Pons (tissue), 1 donor: ENCODE results near the gene PHKA2.
A peak's percentile ranks its signal among the peaks of the same experiment; 100 is the strongest.

Experiments
- DNase-seq: peaks from one replicate; pipeline ENCODE4 v3.0.0-alpha.2; 2016; ENCODE audit warnings: low spot score

The PHKA2 gene

DNA sequence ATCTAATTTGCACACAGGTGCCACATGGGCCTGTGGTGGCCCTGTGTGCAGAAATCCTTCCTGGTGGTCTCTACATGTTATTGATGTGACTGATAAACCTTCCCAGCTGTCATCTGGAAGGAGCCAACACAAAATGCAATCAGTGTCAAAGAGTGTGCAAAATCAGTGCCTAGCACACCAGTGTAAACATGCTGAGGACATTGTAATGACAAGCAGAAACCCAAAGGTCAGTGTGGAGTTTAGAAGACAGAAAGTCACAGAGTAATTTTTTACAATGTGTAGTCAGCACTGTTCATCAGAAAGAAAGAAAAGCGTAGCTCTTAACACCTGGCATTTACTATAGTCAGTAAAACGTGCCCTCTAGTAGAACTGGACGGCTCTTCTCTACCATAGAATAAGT lies 50.3 kb downstream of the PHKA2 start:
- DNase-seq: no peak

DNA sequence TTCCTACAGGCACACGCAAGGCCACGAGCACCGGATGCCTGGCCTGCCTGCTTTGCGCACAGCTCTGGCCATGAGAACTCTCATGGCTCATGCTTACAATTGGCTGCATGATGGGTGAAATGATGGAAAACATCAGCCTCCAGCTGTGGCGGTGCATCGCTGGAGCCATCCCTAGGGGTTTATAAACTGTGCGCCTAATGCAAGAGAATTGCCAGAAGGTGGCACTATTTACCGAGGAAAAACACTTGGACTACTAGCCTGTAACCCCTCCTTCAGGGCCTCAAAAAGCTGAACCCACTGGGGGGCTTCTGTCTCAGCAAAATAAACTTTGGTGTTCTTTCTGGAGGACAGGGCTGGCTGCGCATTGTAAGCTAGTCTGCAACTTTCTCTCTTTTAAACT lies 51.9 kb downstream of the PHKA2 start:
- DNase-seq: peak; percentile 30

DNA sequence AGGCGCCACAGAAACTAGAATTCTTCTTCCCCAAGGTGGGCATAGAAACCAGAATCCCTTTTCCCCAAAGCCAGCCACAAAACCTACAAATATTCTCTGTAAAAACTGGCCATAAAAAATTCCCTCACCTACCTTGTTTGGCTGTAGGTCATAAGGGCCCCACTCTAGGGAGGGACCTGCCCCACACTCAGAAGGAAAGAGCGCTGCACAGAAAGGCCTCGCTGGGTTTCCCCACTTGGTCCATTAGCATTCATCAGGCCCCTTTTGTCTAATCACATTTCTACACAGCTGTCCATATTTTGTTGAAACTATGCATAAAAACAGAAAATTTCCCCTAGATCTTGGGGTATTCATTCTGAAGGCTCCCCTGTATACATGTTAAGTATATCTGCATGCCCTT lies 54.1 kb downstream of the PHKA2 start:
- no peak for DNase-seq

DNA sequence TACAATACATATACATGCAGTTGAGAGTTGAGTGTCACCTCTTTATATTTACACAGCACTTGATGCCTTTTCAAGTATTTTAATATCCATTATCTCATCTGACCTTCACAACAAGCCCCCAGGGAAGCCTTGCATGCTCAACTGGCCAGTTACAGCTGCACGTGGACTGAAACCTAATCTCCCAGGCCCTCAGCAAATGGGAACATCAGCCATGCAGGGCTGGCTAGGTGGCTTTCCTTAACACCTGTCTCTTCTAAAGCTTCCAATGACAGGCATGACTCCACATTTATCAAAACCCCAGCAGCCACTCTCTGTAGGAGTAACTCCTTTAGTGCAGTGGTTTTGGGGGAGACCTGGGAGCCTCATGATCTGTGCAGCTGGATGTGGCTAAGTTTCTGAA lies 56.4 kb downstream of the PHKA2 start:
- no peak for DNase-seq

DNA sequence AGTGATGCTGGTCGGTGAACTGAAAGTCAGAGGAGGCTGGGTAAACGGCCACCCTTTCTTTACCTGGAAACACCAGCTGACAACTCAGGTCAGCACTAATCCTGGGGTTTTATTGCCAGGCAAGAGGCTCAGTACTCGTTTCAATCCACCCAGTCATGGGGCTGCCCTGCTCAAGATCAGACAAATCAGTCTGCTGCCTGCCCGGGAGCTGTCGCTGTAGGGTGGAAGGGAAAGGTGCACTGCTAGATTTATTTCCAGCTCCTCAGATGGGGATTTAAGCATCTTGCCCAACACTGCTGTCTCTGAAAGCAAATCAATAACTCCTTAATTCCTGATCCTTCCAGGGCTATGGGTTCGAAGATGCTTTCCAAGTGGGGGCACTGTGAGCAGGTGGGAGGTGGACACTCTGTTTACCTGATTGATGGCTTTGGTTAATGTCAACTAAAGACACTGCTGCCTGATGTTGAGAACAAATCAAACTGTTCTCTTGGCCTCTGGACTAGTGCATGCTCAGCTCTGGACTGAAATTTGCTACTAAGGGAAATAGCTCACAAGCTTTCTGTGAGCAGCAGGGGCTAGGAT lies 59.3 kb downstream of the PHKA2 start:
- no peak for DNase-seq

DNA sequence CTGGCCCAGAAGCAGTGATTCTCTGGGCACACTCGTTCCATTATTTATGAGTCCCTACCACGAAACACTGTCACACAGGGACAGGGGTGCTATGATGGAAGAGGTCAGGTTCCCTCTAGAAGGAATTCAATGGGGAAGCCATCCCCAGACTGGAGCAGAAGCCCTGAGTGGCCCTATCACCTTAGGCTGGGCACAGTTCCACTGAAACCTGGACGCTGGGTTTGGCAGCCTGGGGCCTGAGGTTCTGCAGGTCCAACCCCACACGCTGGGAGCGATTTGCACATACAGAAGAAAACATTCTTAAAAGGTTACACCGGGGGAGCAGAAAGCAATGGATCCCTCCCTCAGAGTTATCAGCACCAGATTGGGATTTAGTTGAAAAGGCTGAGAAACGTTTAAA lies 63.3 kb downstream of the PHKA2 start:
- DNase-seq: no peak

DNA sequence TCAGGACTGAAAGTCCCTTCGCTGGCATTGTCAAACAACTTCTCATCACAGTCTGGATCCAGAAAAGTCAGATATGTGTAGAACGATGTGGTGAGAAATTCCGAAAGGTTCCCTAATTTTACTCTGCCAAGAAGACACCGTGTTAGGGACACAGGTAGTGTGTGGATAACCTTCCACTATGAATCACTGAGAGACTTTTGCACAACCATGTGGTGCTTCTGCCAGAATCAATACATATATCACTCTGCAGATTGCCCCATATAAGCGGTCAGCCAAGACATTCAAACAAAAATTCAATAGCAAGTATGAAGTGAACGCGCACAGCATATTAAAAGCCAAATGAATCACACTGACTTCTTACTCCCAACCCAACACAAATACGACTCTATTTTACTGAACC lies 63.8 kb downstream of the PHKA2 start:
- no peak for DNase-seq

DNA sequence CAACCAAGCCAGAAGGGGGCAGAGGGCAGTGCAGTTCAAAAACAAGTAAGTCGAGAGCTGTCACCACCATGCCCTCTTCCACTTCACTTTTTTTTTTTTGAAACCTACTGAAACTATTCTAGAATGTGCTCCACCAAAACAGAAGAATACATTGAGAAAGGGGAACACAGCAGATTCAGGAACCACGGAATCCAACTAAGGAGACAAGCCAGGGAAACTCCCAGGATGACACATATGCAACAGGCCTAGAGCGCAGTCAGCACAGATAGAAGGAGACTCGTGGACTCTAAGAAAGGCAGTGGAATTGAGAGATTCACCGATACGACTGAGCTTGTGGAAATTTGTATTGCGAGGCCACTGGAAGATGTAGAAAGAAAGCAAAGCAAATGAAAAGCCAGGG lies 66.1 kb downstream of the PHKA2 start:
- DNase-seq: no peak

DNA sequence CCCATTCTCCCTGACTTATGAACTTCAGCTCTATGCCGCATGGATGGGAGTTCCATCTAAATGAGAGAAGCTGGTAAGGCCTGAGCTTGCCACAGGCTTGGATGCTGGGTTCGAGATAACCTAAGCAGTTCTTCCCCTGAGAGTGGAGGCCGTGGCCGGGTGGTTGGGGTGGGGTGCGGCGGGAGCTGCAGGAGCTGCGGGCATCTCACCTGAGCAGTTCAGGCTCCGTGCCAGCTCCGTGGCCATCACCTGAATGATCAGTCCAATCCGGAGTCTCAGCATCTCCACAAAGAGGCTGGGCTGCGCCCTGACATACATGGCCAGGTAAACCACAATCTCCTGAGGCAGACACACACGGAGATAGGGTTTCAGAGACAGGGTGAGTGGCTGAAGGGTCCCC lies 77.6 kb downstream of the PHKA2 start:
- DNase-seq: no peak

DNA sequence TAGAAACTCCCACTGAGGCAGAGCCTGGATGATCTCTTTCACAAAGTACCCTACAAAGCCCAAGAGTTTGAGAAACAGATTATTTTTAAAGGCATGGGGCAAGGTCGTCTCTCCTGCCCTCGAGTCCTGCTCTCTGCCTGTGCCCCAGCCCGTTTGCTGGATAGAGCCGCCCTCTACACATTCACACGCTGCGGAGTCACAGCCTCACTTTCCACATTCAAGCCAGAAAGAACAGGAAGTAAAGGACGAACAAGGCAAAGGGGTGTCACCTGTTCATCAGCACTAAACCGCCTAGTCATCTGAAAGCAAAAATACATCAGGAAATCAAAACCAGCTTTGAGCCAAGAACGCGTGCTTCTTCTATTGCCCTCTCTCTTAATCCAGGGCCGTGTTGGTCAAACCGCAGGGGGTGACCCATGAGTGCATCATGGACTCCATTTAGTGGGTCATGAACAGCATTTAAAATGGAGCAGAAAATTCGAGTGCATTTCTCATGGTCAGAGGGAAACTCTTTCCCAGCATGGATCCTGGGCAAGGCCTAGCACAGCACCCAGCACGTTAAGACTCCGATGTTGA lies 83.4 kb downstream of the PHKA2 start:
- DNase-seq: no peak

DNA sequence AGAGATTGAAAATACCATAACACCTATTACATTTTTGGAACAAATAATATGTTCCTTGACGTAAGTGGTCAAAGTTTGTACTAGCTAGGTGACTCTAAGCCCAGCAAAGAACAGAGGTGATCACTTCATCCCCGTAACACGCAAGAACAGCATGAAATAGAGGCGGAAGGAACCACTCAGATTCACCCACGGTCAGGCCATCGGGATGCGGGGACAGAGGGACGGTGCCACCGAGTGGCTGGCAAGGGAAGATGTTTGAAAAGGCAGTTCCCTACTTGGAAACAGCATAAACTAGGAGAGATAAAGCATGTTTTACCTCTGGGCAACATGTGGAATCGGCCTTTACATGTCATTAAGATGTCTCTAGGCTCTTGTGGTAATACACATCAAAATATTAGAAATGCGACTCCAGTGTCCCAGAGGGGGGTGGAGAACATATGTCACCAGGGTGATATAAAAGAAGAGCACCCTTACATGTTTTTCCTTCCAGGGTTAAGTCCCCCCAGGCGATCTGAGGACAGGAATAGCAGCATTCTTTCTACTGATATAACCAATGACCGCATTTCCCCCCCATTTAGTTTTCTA lies 84.0 kb downstream of the PHKA2 start:
- DNase-seq: peak; percentile 32

DNA sequence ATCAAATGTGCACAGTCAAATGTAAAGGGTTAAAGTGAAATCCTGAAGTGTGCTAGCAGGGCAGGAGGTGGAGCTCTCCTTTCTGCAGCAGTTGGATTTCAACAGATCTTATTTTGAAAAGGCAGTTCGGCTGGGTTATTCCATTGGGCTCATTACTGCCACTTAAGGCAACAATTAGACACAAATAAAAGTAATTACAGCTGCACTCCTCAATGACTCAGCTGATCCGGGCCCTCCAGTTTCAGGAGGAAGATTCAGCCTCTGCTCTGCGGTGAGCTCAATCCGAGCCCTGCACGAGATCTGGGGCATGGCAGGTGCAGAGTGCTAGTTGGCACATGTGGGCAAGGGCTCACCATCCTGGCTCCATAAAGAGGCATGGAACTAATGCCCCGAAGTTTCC lies 85.4 kb downstream of the PHKA2 start:
- no peak for DNase-seq

DNA sequence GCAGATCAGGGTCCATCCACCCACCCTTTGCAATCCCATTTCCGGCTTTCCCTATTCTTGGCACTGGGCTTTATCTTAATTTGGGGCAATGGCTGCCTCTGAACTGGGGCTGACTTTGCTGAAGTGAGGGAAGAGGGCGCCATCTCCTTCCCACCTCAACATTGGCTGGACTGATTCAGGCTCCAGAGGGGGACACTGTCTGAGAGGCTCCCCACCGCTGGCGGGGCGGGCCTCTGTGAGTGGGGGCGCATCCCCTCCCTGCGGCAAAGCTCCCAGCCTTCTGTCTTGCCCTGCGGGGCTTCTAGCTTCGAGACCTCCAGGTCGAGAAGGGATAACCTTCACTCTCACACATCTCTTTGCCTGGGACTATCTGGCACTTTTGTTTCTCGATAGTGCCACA lies 85.8 kb downstream of the PHKA2 start:
- DNase-seq: no peak

DNA sequence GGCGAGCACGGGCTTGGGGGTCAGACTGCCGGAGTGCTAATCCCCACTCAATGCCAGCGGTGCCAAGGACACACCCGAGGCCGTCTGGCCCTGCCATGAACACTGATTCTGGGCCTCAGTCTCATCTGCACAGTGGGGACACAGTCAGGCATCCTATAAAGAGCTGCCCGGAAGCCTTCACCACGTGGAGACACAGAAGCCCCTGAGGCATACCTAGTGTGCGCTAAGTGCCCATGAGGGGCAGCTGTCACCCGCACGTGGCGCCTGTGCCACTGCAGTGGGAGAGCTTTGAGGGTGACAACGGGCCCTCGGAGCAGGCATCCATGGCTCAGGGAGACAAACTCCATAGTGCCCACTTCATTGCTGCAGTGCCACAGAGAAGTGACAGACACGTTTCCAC lies 86.3 kb downstream of the PHKA2 start:
- DNase-seq: no peak

DNA sequence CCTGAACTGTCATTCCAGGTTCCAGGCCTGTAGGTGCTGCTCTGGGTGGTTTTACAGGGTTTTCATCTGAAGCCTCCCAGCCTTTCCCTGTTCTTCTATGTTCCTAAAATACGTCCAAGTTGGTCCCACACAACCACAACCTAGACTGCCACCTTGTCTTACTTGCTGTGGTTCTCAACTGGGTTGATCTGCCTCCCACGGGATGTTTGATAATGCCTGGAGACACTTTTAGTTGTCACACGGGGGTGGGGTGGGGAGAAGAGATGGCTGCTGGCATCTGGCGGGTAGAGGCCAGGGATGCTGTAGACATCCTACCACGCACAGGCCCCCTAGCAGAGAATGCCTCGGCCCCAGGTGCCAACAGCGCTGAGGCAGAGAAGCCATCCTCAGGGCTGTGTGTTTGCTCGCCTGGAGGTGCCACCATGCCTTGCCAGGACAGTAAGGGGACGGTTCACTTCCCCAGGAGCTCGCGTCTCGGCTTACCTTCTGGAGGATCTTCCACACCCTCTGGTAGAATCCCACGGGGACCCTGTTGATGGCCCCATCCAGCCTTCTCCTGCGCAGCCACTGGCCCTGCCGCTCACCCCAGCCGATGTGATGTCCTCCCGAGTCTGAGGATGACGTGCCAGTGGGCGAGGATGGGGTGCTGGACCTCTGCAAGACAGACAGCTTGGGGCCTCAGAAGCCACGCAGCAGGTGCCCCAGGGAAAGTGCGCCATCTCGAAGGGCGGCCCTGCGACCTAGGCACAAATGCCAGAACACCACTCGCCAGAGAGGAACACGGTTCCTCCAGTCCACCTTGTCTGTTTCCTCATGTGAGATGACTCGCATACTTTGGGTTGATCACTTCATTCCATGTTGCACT lies 87.0 kb downstream of the PHKA2 start:
- no peak for DNase-seq

DNA sequence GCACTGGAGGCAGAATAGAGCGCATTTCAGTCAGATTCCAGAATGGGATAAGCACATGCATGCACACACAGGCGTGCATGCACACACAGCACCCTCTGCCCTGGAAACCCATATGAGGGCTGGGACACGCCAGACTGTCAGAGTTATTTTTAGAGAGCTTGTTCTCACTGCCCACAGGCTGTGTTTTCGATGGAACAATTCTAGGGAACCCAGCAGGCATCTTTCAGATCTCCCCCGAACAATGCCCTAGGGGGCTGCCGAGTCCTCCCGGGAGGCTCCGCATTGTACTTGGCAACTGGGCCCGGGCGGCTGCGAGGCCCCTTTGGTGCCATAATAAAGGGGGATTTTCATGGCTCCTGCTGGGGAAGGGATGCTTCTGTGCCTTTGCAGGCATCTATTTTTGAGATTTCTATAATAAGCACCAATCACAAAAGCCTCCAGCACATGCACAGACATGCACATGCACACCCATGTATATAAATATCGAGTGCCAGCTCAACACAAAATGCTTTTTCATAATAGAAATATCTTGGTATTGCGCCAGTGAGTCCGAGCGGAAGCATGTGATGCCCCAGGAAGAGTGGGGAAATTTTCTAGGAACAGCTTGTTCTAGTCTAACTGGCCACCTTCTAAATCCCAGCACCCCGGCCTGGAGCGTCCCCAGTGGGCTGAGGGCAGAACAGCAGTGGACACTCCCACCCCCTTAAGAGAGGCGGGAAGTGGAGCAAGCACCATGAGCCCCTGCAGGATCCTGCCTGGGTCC lies 88.5 kb downstream of the PHKA2 start:
- no peak for DNase-seq

DNA sequence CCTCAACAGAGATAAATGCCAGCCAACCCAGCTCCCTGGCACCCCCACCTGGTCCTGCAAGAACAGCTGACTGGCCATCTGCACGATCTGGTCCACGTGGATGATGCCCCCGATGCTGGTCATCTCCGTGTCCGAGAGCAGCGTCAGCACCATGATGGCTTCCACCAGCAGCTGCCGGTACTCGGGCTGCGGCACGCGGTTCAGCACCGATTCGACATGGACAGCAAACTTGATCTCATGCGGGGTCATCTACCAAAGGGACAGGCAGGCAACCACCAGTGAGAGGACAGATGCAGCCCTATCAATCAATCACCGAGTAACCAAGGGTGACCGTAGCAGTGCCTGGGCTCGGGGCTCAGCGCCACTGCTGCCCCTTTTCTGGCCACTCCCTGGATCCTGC lies 89.8 kb downstream of the PHKA2 start:
- DNase-seq: no peak

DNA sequence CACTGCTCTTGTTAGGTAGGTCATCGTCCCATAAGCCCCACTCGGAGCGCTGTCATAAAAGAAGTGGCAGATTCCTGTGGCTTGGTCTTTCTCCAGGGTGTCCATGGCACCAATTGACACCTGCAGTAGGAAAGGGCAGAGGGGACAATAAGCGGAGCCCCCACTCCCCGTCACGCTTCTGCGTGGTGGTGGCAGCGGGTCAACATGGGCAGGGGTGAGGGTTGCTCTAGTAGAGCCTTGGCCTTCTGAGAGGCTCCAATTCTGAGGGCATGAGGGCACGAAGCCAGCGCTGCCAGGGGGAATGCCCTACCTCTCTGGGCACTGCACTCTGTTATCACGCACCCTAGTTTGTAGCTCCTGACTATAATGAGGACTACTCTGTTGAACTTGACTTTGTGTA lies 90.4 kb downstream of the PHKA2 start:
- no peak for DNase-seq

DNA sequence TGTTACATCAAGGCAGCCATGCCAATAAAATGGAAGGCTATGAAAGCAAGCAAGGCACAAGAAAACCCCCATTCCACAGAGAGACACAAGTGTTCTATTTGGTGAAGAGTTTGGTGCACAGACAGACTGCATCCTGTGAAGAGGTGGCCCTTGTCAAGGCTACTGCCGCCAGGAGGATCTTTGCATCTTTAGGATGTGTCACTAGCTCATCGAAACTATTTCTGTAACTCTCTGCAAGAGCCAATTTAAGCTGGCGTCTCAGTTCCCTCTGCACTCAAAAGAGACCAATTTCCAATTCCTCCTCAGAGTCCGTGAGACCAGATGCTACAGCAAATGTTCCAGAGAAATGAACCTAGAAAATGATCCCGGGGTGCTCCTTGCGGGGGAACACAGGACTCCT lies 91.0 kb downstream of the PHKA2 start:
- DNase-seq: no peak

DNA sequence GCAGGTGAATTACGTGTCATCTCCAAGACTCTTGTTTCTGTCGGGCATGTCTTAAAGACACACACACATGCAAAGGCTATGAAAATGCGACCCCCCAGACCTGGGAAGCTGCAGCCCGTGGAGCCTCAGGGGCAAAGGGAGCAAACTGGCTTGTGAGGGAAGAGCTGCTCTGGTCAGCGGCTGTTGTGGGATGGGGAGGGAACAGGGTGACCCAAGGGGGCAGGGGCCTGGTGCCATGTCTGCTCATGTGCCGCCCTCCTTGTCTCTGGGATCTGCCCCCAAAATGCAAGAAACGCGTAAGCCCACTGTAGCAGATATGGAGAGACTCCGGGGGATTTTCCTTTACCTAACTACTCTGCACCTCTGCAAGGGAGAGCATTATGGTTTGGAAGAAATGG lies 92.4 kb downstream of the PHKA2 start:
- DNase-seq: no peak

DNA sequence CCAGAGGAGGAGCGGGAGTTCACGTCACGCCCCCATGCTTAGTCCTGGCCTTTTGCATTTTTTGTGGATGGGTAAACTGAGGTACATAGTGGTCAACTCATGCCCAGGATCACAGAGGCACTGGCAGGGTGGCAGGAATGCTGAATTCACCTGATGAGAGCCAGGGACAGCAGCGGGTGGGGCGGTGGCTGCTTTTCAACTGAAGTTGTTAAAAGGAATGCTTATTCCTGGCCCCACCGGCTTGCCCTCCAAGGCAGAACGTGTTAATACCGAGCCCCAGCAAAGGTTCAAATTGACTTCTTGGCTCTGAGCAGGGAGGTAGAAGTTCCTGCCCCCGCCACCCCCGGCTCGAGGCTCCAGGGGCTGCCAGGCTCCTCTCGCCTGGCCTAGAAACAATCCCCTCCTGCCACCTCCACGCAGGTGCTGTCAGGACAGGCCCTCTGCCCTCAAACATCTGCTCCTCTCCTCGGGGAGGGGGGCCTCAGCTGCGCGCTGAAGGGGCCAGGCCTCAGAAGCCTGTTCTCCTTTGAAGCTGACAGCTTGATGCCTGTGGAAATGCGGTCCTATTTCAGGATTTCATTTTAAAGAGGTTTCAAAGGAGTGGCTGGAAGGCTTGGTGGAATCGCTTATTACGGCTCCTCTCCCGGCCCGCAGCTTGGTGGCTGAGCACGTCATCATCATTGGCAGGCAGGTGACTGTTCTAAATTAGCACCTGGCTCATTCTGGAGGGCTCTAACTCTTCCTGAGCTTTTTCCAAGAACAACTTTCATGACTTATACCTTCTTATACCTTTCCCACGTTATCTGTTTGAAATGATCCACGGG lies 93.0 kb downstream of the PHKA2 start:
- no peak for DNase-seq

DNA sequence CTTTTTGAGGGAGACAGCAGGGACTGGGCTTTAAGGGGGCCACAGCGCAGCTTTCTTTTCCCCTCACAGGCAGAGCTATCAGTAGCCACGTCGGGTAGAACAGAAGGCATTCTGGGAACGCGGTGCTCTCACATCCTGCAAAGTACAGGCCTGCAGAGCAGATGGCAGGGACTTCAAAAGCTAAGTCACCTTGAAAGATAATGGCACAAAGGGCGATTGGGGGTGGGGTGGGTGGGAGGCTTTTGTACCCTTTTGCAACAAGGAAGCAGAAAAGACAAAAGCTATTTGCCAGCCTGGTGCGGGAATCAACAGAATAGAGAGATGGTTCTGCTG lies 93.9 kb downstream of the PHKA2 start:
- no peak for DNase-seq
